Heart right ventricle (tissue), 16 donors: Measurements from ENCODE around the gene LRRC70. TPM values are rescaled to one million over a fixed set of nuclear protein-coding genes. Genes with fewer than 3 reads are reported as not detected.

ENCODE experiments used
- ATAC-seq, 8 donors: fragments of 200-7000 bp; cut with Tn5 transposase; one replicate each; pipeline ENCODE4 v1.9.1; 2020; ENCODE audit warnings: mild to moderate bottlenecking in 8 of 8, moderate library complexity in 8 of 8, moderate number of reproducible peaks in 1 of 8
- DNase-seq, 2 donors: peaks; one replicate each; pipeline ENCODE4 v3.0.0-alpha.2; 2020
- H3K27ac ChIP-seq, 10 donors: fragments of 200-600 bp; sonication (generic) in 2 of 10; one replicate each; pipeline versions ENCODE4 v1.5.0 to v1.8.0; 2020 to 2022; ENCODE audit warnings: mild to moderate bottlenecking in 3 of 10
- H3K27me3 ChIP-seq, 7 donors: fragments of 200-600 bp; one replicate each; pipeline ENCODE4 v1.8.0; 2021 to 2022; ENCODE audit warnings: mild to moderate bottlenecking in 2 of 7
- H3K36me3 ChIP-seq, 9 donors: fragments of 200-600 bp; sonication (generic) in 1 of 9; one replicate each; pipeline versions ENCODE4 v1.5.0 to v1.8.0; 2020 to 2022; ENCODE audit warnings: mild to moderate bottlenecking in 2 of 9
- H3K4me1 ChIP-seq, 9 donors: fragments of 200-600 bp; sonication (generic) in 1 of 9; one replicate each; pipeline versions ENCODE4 v1.5.0 to v1.8.0; 2020 to 2022; ENCODE audit warnings: mild to moderate bottlenecking in 4 of 9
- H3K4me3 ChIP-seq, 10 donors: fragments of 200-600 bp; sonication (generic) in 2 of 10; one replicate each; pipeline versions ENCODE4 v1.5.0 to v1.8.0; 2020 to 2022; ENCODE audit warnings: mild to moderate bottlenecking in 7 of 10, moderate library complexity in 2 of 10
- H3K9me3 ChIP-seq, 11 donors: fragments of 200-600 bp in 10 of 11; sonication (generic) in 2 of 11; one replicate each; pipeline versions ENCODE4 v1.5.0 to v1.8.0; 2013 to 2022; ENCODE audit warnings: mild to moderate bottlenecking in 2 of 11, control low read depth in 1 of 11, moderate library complexity in 1 of 11
- WGBS, 2 donors: extraction: QIAGEN DNeasy Blood & Tissue Kit; methylation state at CpG; one replicate each; pipeline ENCODE4 v1.1.7; 2013; ENCODE audit warnings: inconsistent platforms in 1 of 2; 5-methylcytosine and 5-hydroxymethylcytosine counted together
- intact Hi-C, 10 donors: fragments of 100-400 bp; cut with DNase I; formaldehyde crosslinking; loops; one replicate each; pipeline versions ENCODE4 v1.11.1 to v1.14.2; 2022
- polyA plus RNA-seq, 2 donors: library from polyadenylated mRNA; stranded (reverse); fragments of 200-250 nt; gene quantifications; one replicate each; pipeline ENCODE4 v1.2.3, GENCODE V29; 2013
- total RNA-seq, 10 donors: library from RNA; stranded (reverse); fragmentation: NEBNext Ultra II Directional in 3 of 10; extraction: Animal tissue kit (Norgen Biotek cat#: 25700) in 3 of 10; gene quantifications; one replicate each; pipeline versions ENCODE4 v1.2.1 to v1.2.4, GENCODE V29; 2021 to 2023
- TF ChIP-seq, protein P1 (sequence below), 9 donors: fragments of 200-600 bp; sonication (generic) in 2 of 9; IDR thresholded peaks; one replicate each; pipeline versions ENCODE4 v1.5.0 to v1.8.0; 2021 to 2022; ENCODE audit warnings: antibody characterized with exemption in 9 of 9, mild to moderate bottlenecking in 5 of 9, moderate library complexity in 1 of 9
- donor health status: Arrhythmogenic right ventricular cardiomyopathy.
- donor health status: ischemic (EF 13 %, LVEDD 7.1; RV severe dilation, severe dysfunction).
- donor health status: healthy with polysubstance abuse.
- donor health status: DM: no; HTN: yes; CAD: no.
- donor health status: DM: no; HTN: no; CAD: no.
- donor health status: ischemic (EF 25% LVEDD 6.9; RV normal size, moderate dysfunction).
- donor health status: ischemic (EF 25% LVEDD 5.7; RV mildly dilated, moderate dysfunction).
- donor health status: healthy.
- donor health status: DM: yes; HTN: yes; CAD: no.
- donor health status: Ischemic cardiomyopathy.
- donor health status: ischemic (EF 35%, LVEDD 5.7; RV mildly dilated, moderate dysfunction).
- donor health status: nonischemic (EF 11% LVEDD 7.7; RV severe dilation, severe dysfunction).
- donor health status: DM: yes; HTN: yes; CAD: no.
- donor health status: PGD.
- donor health status: ischemic (EF 29% LVEDD 5.4; RV normal size, mild dysfunction).
- donor health status: nonischemic (EF 23%, LVEDD 6.1; RV moderate dilation, normal function).

LRRC70 gene
- total and polyA plus RNA-seq, 12 donors: 0.42 to 4.8 (median 1.7) TPM

DNA sequence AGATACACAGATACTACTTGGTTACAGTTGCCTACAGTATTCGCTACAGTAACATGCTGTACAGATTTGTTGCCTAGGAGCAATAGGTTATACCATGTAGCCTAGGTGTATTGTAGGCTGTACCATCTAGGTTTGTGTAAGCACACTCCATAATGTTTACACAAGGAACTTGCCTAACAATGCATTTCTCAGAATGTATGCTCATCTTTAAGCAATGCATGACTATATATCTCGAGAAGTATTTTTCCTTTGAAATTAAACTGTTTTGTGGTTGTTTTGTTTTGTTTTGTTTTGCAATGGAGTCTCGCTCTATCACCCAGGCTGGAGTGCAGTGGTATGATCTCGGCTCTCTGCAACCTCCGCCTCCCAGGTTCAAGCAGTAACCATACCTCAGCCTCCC, 25.3 kb downstream of the LRRC70 start:
- Histone ChIP-seq H3K27ac (no peak overlapping the region), H3K4me1 (no peaks in the 10 kb centered on the region), H3K9me3 (no peaks in the 10 kb centered on the region), H3K36me3 (peaks cover 0 to 24% (median 0%) of the 10 kb centered on the region in 9 donors), H3K27me3 (no peaks in the 10 kb centered on the region), H3K4me3 (no peak overlapping the region)
- intact Hi-C loops: no loop called here
- whole genome bisulfite sequencing, 2 donors: 97 to 99% methylated on average over 5 of the region's 5 CpGs
- ATAC-seq (no peak), DNase-seq (no peak)
- TF ChIP-seq, protein P1, sequence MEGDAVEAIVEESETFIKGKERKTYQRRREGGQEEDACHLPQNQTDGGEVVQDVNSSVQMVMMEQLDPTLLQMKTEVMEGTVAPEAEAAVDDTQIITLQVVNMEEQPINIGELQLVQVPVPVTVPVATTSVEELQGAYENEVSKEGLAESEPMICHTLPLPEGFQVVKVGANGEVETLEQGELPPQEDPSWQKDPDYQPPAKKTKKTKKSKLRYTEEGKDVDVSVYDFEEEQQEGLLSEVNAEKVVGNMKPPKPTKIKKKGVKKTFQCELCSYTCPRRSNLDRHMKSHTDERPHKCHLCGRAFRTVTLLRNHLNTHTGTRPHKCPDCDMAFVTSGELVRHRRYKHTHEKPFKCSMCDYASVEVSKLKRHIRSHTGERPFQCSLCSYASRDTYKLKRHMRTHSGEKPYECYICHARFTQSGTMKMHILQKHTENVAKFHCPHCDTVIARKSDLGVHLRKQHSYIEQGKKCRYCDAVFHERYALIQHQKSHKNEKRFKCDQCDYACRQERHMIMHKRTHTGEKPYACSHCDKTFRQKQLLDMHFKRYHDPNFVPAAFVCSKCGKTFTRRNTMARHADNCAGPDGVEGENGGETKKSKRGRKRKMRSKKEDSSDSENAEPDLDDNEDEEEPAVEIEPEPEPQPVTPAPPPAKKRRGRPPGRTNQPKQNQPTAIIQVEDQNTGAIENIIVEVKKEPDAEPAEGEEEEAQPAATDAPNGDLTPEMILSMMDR (IDR thresholded peaks at IDR 0.05): no peak

- TF ChIP-seq, protein P1 (IDR thresholded peaks at IDR 0.05): no peak
- Histone ChIP-seq H3K9me3 (no peaks in the 10 kb centered on the region), H3K4me1 (no peaks in the 10 kb centered on the region), H3K27ac (no peak overlapping the region), H3K36me3 (peaks cover 0 to 37% (median 0%) of the 10 kb centered on the region in 9 donors), H3K4me3 (no peak overlapping the region), H3K27me3 (no peaks in the 10 kb centered on the region)
- ATAC-seq (no peak), DNase-seq (no peak)
- intact Hi-C loops: no loop called here
- 93 to 98% methylated on average over 4 of the region's 4 CpGs for WGBS, 2 donors
Measured at GRCh38 chr5:62605638-62606037, 27.0 kb downstream of the LRRC70 start.

GRCh38 chr5:62606878-62607277, 28.3 kb downstream of the LRRC70 start:
- Histone ChIP-seq H3K9me3 (no peaks in the 10 kb centered on the region), H3K4me1 (no peaks in the 10 kb centered on the region), H3K36me3 (peaks cover 0 to 45% (median 0%) of the 10 kb centered on the region in 9 donors), H3K4me3 (no peak overlapping the region), H3K27me3 (no peaks in the 10 kb centered on the region), H3K27ac (no peak overlapping the region)
- intact Hi-C loops: no loop called here
- TF ChIP-seq, protein P1 (IDR thresholded peaks at IDR 0.05): no peak
- ATAC-seq (no peak), DNase-seq (no peak)
- WGBS, 2 donors: 39 to 79% methylated on average over 1 of the region's 1 CpG

- no peak overlapping the region for H3K27ac ChIP-seq
- no peaks in the 10 kb centered on the region for H3K4me1 ChIP-seq
- ATAC-seq (no peak), DNase-seq (no peak)
- peaks cover 0 to 48% (median 0%) of the 10 kb centered on the region in 9 donors for H3K36me3 ChIP-seq
- intact Hi-C loops: no loop called here
- H3K9me3 ChIP-seq: no peaks in the 10 kb centered on the region
- H3K4me3 ChIP-seq: no peak overlapping the region
- 96 to 97% methylated on average over 4 of the region's 4 CpGs for whole genome bisulfite sequencing, 2 donors
- TF ChIP-seq, protein P1 (IDR thresholded peaks at IDR 0.05): no peak
- no peaks in the 10 kb centered on the region for H3K27me3 ChIP-seq
Measured at GRCh38 chr5:62607615-62608014, 29.0 kb downstream of the LRRC70 start.
